GM23248 (cell line): Measurements from ENCODE around the gene WDR70.

Experiments used
- EZH2 ChIP-seq: fragments of 200-600 bp; sonication (generic); IDR thresholded peaks from 2 replicates; pipeline ENCODE4 v1.6.1; 2018; ENCODE audit warnings: antibody characterized with exemption, mild to moderate bottlenecking; ENCODE audit not compliant: insufficient read depth, poor library complexity, severe bottlenecking
- EZH2phosphoT487 ChIP-seq: fragments of 200-600 bp; sonication (generic); IDR thresholded peaks from 2 replicates; pipeline ENCODE4 v1.6.1; 2018; ENCODE audit warnings: antibody characterized with exemption, moderate library complexity, mild to moderate bottlenecking, low read depth; ENCODE audit not compliant: insufficient read depth

- TF ChIP-seq EZH2phosphoT487 (no peak), EZH2 (no peak)
These were observed 186.0 kb downstream of the WDR70 start for GRCh38 chr5:37565062-37565670.
